ENCODE measurements around the gene ANKS1A.

ANKS1A gene

GRCh38 chr6:35049156-35049735 is 160.2 kb downstream of the ANKS1A start:
- DNase-seq: no peak

GRCh38 chr6:35049900-35050756 is 161.1 kb downstream of the ANKS1A start:
- DNase-seq: no peak
- TF ChIP-seq POLR2A (IDR thresholded peaks at IDR 0.05; ENCODE audit: low read length) (no peak), GATA1 (IDR thresholded peaks at IDR 0.05; ENCODE audit: low read depth, low read length) (no peak)

More at GRCh38 chr6:35049156-35049735, 160.2 kb downstream of the ANKS1A start:
- TF ChIP-seq POLR2A (IDR thresholded peaks at IDR 0.05; ENCODE audit: low read length): no peak
- no peak for TF ChIP-seq GATA1 (IDR thresholded peaks at IDR 0.05; ENCODE audit: low read depth, low read length)

- TF ChIP-seq GATA1 (IDR thresholded peaks at IDR 0.05; ENCODE audit: low read depth, low read length) (no peak), POLR2A (IDR thresholded peaks at IDR 0.05; ENCODE audit: low read length) (no peak)
- DNase-seq: no peak
Measured at GRCh38 chr6:35050757-35051330, 161.8 kb downstream of the ANKS1A start.

GRCh38 chr6:35051396-35051795 is 162.3 kb downstream of the ANKS1A start:
- no peak for DNase-seq

GRCh38 chr6:35051997-35052583 is 163.0 kb downstream of the ANKS1A start:
- DNase-seq: no peak
- TF ChIP-seq POLR2A (IDR thresholded peaks at IDR 0.05; ENCODE audit: low read length): no peak
- TF ChIP-seq GATA1 (IDR thresholded peaks at IDR 0.05; ENCODE audit: low read depth, low read length): no peak

More at GRCh38 chr6:35051396-35051795, 162.3 kb downstream of the ANKS1A start:
- TF ChIP-seq GATA1 (IDR thresholded peaks at IDR 0.05; ENCODE audit: low read depth, low read length) (no peak), POLR2A (IDR thresholded peaks at IDR 0.05; ENCODE audit: low read length) (no peak)

- TF ChIP-seq POLR2A (IDR thresholded peaks at IDR 0.05; ENCODE audit: low read length) (no peak), GATA1 (IDR thresholded peaks at IDR 0.05; ENCODE audit: low read depth, low read length) (no peak)
- DNase-seq: peak; percentile 5 to 21
Measured at GRCh38 chr6:35052694-35053565, 163.9 kb downstream of the ANKS1A start.

- no peak for TF ChIP-seq POLR2A (IDR thresholded peaks at IDR 0.05; ENCODE audit: low read length)
- TF ChIP-seq GATA1 (IDR thresholded peaks at IDR 0.05; ENCODE audit: low read depth, low read length): no peak
Measured at GRCh38 chr6:35053701-35054100, 164.6 kb downstream of the ANKS1A start.

GRCh38 chr6:35054106-35054742 is 165.2 kb downstream of the ANKS1A start:
- no peak for TF ChIP-seq GATA1 (IDR thresholded peaks at IDR 0.05; ENCODE audit: low read depth, low read length)
- no peak for TF ChIP-seq POLR2A (IDR thresholded peaks at IDR 0.05; ENCODE audit: low read length)

More at GRCh38 chr6:35053701-35054100, 164.6 kb downstream of the ANKS1A start:
- no peak for DNase-seq

GRCh38 chr6:35054743-35055130 is 165.7 kb downstream of the ANKS1A start:
- TF ChIP-seq GATA1 (IDR thresholded peaks at IDR 0.05; ENCODE audit: low read depth, low read length) (no peak), POLR2A (IDR thresholded peaks at IDR 0.05; ENCODE audit: low read length) (no peak)
- no peak for DNase-seq

More at GRCh38 chr6:35054106-35054742, 165.2 kb downstream of the ANKS1A start:
- no peak for DNase-seq

- TF ChIP-seq POLR2A (IDR thresholded peaks at IDR 0.05; ENCODE audit: low read length): no peak
- no peak for TF ChIP-seq GATA1 (IDR thresholded peaks at IDR 0.05; ENCODE audit: low read depth, low read length)
- DNase-seq: no peak
Measured at GRCh38 chr6:35055891-35056290, 166.8 kb downstream of the ANKS1A start.

- TF ChIP-seq GATA1 (IDR thresholded peaks at IDR 0.05; ENCODE audit: low read depth, low read length) (no peak), POLR2A (IDR thresholded peaks at IDR 0.05; ENCODE audit: low read length) (no peak)
- DNase-seq: no peak
Measured at GRCh38 chr6:35056952-35057351, 167.9 kb downstream of the ANKS1A start.

- no peak for TF ChIP-seq GATA1 (IDR thresholded peaks at IDR 0.05; ENCODE audit: low read depth, low read length)
- TF ChIP-seq POLR2A (IDR thresholded peaks at IDR 0.05; ENCODE audit: low read length): no peak
- DNase-seq: no peak
Measured at GRCh38 chr6:35057449-35058357, 168.6 kb downstream of the ANKS1A start.
